Measurements from ENCODE around the gene SPATA12. TPM values are rescaled to one million over a fixed set of nuclear protein-coding genes. Genes with fewer than 3 reads are reported as not detected.
A peak's percentile ranks its signal among the peaks of the same experiment; 100 is the strongest.

The SPATA12 gene
- total RNA-seq, 1 experiment from 2014 or later: not detected

DNA sequence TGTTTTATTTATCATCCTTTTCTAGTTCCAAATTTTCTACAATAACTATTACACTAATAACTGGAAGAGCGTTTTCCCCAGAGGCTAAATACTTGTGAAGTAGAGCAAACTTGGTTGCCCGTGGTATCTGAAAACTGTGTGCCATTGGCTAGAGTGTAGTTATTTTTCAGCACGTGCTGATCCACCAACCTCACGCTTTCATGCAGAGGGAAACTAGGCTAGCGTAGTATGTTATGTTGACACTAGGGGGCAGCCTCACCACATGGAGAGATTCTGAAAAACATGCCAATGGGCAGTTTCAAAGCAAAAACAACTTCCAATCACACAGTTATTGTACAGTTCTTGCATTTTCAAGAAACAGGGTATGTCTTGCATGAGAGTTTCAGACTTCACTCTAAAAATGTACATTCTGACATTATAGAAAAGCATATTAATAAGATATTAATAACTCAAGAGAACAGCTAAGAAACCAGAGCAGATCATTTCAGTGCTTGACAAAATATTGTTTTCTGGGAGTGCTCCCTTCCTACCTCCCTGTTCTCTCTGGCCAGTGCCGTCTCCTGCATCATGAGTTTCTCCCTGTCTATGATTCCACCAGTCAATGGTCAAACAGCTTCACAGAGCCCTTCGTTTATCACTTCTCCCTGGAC is 39.7 kb downstream of the SPATA12 start:
- BruUV-seq (replicated peaks): no TSS peak
- TF ChIP-seq, protein P1, sequence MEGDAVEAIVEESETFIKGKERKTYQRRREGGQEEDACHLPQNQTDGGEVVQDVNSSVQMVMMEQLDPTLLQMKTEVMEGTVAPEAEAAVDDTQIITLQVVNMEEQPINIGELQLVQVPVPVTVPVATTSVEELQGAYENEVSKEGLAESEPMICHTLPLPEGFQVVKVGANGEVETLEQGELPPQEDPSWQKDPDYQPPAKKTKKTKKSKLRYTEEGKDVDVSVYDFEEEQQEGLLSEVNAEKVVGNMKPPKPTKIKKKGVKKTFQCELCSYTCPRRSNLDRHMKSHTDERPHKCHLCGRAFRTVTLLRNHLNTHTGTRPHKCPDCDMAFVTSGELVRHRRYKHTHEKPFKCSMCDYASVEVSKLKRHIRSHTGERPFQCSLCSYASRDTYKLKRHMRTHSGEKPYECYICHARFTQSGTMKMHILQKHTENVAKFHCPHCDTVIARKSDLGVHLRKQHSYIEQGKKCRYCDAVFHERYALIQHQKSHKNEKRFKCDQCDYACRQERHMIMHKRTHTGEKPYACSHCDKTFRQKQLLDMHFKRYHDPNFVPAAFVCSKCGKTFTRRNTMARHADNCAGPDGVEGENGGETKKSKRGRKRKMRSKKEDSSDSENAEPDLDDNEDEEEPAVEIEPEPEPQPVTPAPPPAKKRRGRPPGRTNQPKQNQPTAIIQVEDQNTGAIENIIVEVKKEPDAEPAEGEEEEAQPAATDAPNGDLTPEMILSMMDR (IDR thresholded peaks at IDR 0.05; ENCODE audit: insufficient read depth in 1 of 2, low read depth in 1 of 2, low read length in 1 of 2, severe bottlenecking in 1 of 2, unreplicated experiment in 1 of 2): peak; percentile 65 to 89
- H3K4me3 Mint-ChIP-seq (ENCODE audit: unreplicated experiment): no peak overlapping the region
- Histone ChIP-seq H3K27me3 (replicated peaks; ENCODE audit: control insufficient read depth, insufficient read depth, low read length) (no peaks in the 10 kb centered on the region), H3K36me3 (ENCODE audit: control insufficient read depth, insufficient read depth, low read length) (no peaks in the 10 kb centered on the region), H3K4me1 (0 out of 2 replicates have a peak, but pooled peaks cover 7% of the 10 kb centered on the region), H3K4me3 (ENCODE audit: low read depth, low read length) (no peak overlapping the region), H3K9me3 (no peaks in the 10 kb centered on the region)
- H3K36me3 Mint-ChIP-seq (ENCODE audit: insufficient read depth, unreplicated experiment): peaks cover 5% of the 10 kb centered on the region
- DNase-seq: peak; percentile 61 to 81
- no peak overlapping the region for H3K27ac Mint-ChIP-seq (ENCODE audit: unreplicated experiment)
- ChIA-PET CTCF (no interaction called here), POLR2A (no interaction called here)
- H3K9me3 Mint-ChIP-seq (ENCODE audit: unreplicated experiment): no peaks in the 10 kb centered on the region
- H3K27me3 Mint-ChIP-seq (ENCODE audit: insufficient read depth, unreplicated experiment): no peaks in the 10 kb centered on the region
- intact Hi-C loops (cut with micrococcal nuclease; ENCODE audit: unreplicated experiment): loop anchor here (1.0 to 2.0 kb wide), 3 partner anchors 61 to 122 kb away; no protein-coding TSS in a partner anchor
- peaks cover 10% of the 10 kb centered on the region for H3K4me1 Mint-ChIP-seq (ENCODE audit: low read depth, unreplicated experiment)

DNA sequence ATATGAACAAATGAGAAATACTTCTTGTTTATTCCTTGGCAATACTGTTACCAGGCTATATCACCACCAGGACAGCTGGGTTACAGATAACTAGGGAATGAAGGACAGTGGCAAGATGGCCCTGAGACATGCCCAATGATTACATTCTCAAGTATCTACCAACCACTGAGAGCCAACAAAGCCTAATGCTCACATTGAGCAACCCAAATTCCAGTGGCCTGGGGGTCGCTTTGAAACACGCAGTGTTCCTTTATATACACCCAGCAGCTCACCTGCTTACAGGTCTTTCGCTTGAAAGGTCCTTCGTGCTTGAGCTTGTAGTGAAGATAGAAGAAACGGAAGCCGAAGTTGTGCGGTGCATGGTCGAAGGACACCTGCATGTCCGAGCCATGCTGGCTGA is 45.1 kb downstream of the SPATA12 start:
- Histone ChIP-seq H3K27me3 (replicated peaks; ENCODE audit: control insufficient read depth, insufficient read depth, low read length) (no peaks in the 10 kb centered on the region), H3K36me3 (ENCODE audit: control insufficient read depth, insufficient read depth, low read length) (no peaks in the 10 kb centered on the region), H3K9me3 (no peaks in the 10 kb centered on the region), H3K4me3 (ENCODE audit: low read depth, low read length) (no peak overlapping the region), H3K4me1 (peaks cover 6% of the 10 kb centered on the region; the same call in 1 of the 2 replicates)
- peaks cover 10% of the 10 kb centered on the region for H3K4me1 Mint-ChIP-seq (ENCODE audit: low read depth, unreplicated experiment)
- ChIA-PET POLR2A (interaction anchor here (0.6 kb wide), 1 partner anchor 38 kb away, joined by 3 read pairs; no protein-coding TSS in a partner anchor), CTCF (no interaction called here)
- intact Hi-C loops (cut with micrococcal nuclease; ENCODE audit: unreplicated experiment): no loop called here
- BruUV-seq (replicated peaks): no TSS peak
- H3K9me3 Mint-ChIP-seq (ENCODE audit: unreplicated experiment): no peaks in the 10 kb centered on the region
- no peak overlapping the region for H3K4me3 Mint-ChIP-seq (ENCODE audit: unreplicated experiment)
- H3K36me3 Mint-ChIP-seq (ENCODE audit: insufficient read depth, unreplicated experiment): no peaks in the 10 kb centered on the region
- H3K27ac Mint-ChIP-seq (ENCODE audit: unreplicated experiment): no peak overlapping the region
- peak in 1 of 2 experiments; percentile 37 for DNase-seq
- TF ChIP-seq, protein P1 (IDR thresholded peaks at IDR 0.05; ENCODE audit: insufficient read depth in 1 of 2, low read depth in 1 of 2, low read length in 1 of 2, severe bottlenecking in 1 of 2, unreplicated experiment in 1 of 2): no peak
- no peaks in the 10 kb centered on the region for H3K27me3 Mint-ChIP-seq (ENCODE audit: insufficient read depth, unreplicated experiment)

DNA sequence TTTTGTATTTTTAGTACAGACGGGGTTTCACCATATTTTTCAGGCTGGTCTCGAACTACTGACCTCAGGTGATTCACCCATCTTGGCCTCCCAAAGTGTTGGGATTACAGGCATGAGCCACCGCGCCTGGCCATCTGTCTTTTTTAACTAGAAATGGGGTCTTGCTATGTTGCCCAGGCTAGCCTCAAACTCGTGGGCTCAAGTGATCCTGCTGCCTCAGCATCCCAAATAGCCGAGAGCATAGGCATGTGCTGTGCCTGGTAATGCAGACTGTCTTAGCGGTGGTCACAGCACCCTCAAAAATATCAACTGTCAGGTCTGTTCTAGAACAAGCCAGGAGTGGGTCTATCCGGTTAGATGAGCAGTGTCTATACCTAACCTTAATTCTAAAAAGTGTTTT is 48.2 kb downstream of the SPATA12 start:
- Mint-ChIP-seq H3K27ac (ENCODE audit: unreplicated experiment) (no peak overlapping the region), H3K27me3 (ENCODE audit: insufficient read depth, unreplicated experiment) (no peaks in the 10 kb centered on the region), H3K36me3 (ENCODE audit: insufficient read depth, unreplicated experiment) (no peaks in the 10 kb centered on the region), H3K9me3 (ENCODE audit: unreplicated experiment) (no peaks in the 10 kb centered on the region), H3K4me1 (ENCODE audit: low read depth, unreplicated experiment) (no peaks in the 10 kb centered on the region), H3K4me3 (ENCODE audit: unreplicated experiment) (no peak overlapping the region)
- H3K4me1 ChIP-seq: peaks cover 6% of the 10 kb centered on the region; the same call in 1 of the 2 replicates
- H3K4me3 ChIP-seq (ENCODE audit: low read depth, low read length): no peak overlapping the region
- BruUV-seq (replicated peaks): no TSS peak
- no peak for DNase-seq
- TF ChIP-seq, protein P1 (IDR thresholded peaks at IDR 0.05; ENCODE audit: insufficient read depth in 1 of 2, low read depth in 1 of 2, low read length in 1 of 2, severe bottlenecking in 1 of 2, unreplicated experiment in 1 of 2): no peak
- H3K27me3 ChIP-seq (replicated peaks; ENCODE audit: control insufficient read depth, insufficient read depth, low read length): no peaks in the 10 kb centered on the region
- intact Hi-C loops (cut with micrococcal nuclease; ENCODE audit: unreplicated experiment): no loop called here
- ChIA-PET CTCF (no interaction called here), POLR2A (no interaction called here)
- H3K36me3 ChIP-seq (ENCODE audit: control insufficient read depth, insufficient read depth, low read length): no peaks in the 10 kb centered on the region
- no peaks in the 10 kb centered on the region for H3K9me3 ChIP-seq

Data from Caco-2 (cell line).